H1 (cell line): ENCODE results near the gene APBA2. TPM values are rescaled to one million over a fixed set of nuclear protein-coding genes. Genes with fewer than 3 reads are reported as not detected.

ENCODE experiments used
- CTCF ChIA-PET: fragments of 300-600 bp; sonication (Branson Sonifier 250); formaldehyde crosslinking; loops from one replicate; lab custom pipeline; 2021; ENCODE audit not compliant: partially characterized antibody; lab: Charles Lee
- POLR2A ChIA-PET: fragments of 300-600 bp; sonication (Branson Sonifier 250); formaldehyde crosslinking; loops from one replicate; lab custom pipeline; 2021; ENCODE audit warnings: inconsistent platforms; ENCODE audit not compliant: partially characterized antibody; lab: Charles Lee
- DNase-seq, 2 experiments: peaks; one replicate each; pipeline versions ENCODE4 v3.0.0 to v3.0.0-alpha.2; 2010 to 2022; ENCODE audit warnings: low spot score in 2 of 2, low read depth in 1 of 2, mixed read lengths in 1 of 2
- FAIRE-seq: peaks from 2 replicates; lab custom pipeline; 2011; peaks lifted over from hg19 to GRCh38; lab: Jason Lieb, UNC
- H2AFZ ChIP-seq: 2 replicates; pipeline ENCODE4 v1.8.1; 2012; ENCODE audit warnings: low read length, inconsistent platforms
- H2AK5ac ChIP-seq: 2 replicates; pipeline ENCODE4 v1.6.1; 2013; ENCODE audit warnings: low read depth, low read length
- H2BK120ac ChIP-seq: replicated peaks from 2 replicates; pipeline ENCODE3; 2013; ENCODE audit warnings: low read depth, low read length, inconsistent platforms
- H2BK12ac ChIP-seq: 2 replicates; pipeline ENCODE4 v1.6.1; 2013; ENCODE audit warnings: low read depth, low read length
- H2BK15ac ChIP-seq: 2 replicates; pipeline ENCODE4 v1.6.1; 2013; ENCODE audit warnings: low read length
- H2BK20ac ChIP-seq: 2 replicates; pipeline ENCODE4 v1.6.1; 2013; ENCODE audit warnings: low read length
- H2BK5ac ChIP-seq: 2 replicates; pipeline ENCODE4 v1.6.1; 2013; ENCODE audit warnings: low read depth, low read length
- H3K14ac ChIP-seq: 2 replicates; pipeline ENCODE4 v1.6.1; 2013; ENCODE audit warnings: inconsistent platforms; ENCODE audit not compliant: insufficient read length
- H3K18ac ChIP-seq: 2 replicates; pipeline ENCODE4 v1.6.1; 2013; ENCODE audit warnings: low read length; ENCODE audit errors: extremely low read depth
- H3K23ac ChIP-seq: 2 replicates; pipeline ENCODE4 v1.6.1; 2013; ENCODE audit warnings: inconsistent platforms; ENCODE audit not compliant: insufficient read length
- H3K23me2 ChIP-seq: 2 replicates; pipeline ENCODE4 v1.6.1; 2013; ENCODE audit warnings: low read depth, low read length
- H3K27ac ChIP-seq: 2 replicates; pipeline ENCODE4 v1.6.1; 2011; ENCODE audit warnings: low read depth, low read length, inconsistent platforms
- H3K27me3 ChIP-seq, 4 experiments: replicated peaks in 1 of 4; 1 replicate in 1 of 4; 2 replicates in 3 of 4; pipeline versions ENCODE4 v1.6.1 to v1.8.1; 2011 to 2013; ENCODE audit warnings: low read length in 3 of 4, mild to moderate bottlenecking in 3 of 4, inconsistent platforms in 2 of 4, mixed read lengths in 2 of 4, moderate library complexity in 1 of 4; ENCODE audit not compliant: control insufficient read depth in 3 of 4, insufficient read depth in 3 of 4; ENCODE audit errors: extremely low read depth in 1 of 4
- H3K36me3 ChIP-seq, 4 experiments: 2 replicates each; pipeline versions ENCODE4 v1.6.1 to v1.8.1; 2011 to 2013; ENCODE audit warnings: mild to moderate bottlenecking in 4 of 4, low read length in 3 of 4, moderate library complexity in 2 of 4, control low read depth in 1 of 4, inconsistent platforms in 1 of 4; ENCODE audit not compliant: insufficient read depth in 4 of 4, control insufficient read depth in 2 of 4
- H3K4ac ChIP-seq: replicated peaks from 2 replicates; pipeline ENCODE3; 2013; ENCODE audit warnings: low read length, low read depth, mixed read lengths, inconsistent platforms; ENCODE audit not compliant: insufficient read length
- H3K4me1 ChIP-seq, 4 experiments: replicated peaks in 1 of 4; 1 replicate in 1 of 4; 2 replicates in 3 of 4; pipeline versions ENCODE4 v1.6.1 to v1.8.1; 2011 to 2013; ENCODE audit warnings: low read length in 3 of 4, inconsistent platforms in 2 of 4, mixed read lengths in 1 of 4; ENCODE audit not compliant: insufficient read depth in 4 of 4, control insufficient read depth in 3 of 4
- H3K4me2 ChIP-seq, 2 experiments: 2 replicates each; pipeline versions ENCODE4 v1.6.1 to v1.8.1; 2011 to 2013; ENCODE audit warnings: low read depth in 2 of 2, low read length in 2 of 2, control low read depth in 1 of 2, inconsistent platforms in 1 of 2, mild to moderate bottlenecking in 1 of 2; ENCODE audit not compliant: insufficient read depth in 1 of 2
- H3K4me3 ChIP-seq, 4 experiments: fragments of 200-600, 300-600 bp in 1 of 4; sonication (generic), shearing (Covaris generic), sonication (Bioruptor Twin) in 1 of 4; 2 replicates each; pipeline versions ENCODE4 v1.5.1 to v1.8.1; 2011 to 2016; ENCODE audit warnings: low read length in 4 of 4, low read depth in 3 of 4, control low read depth in 2 of 4, inconsistent platforms in 2 of 4, mild to moderate bottlenecking in 2 of 4, mixed read lengths in 1 of 4, moderate library complexity in 1 of 4; ENCODE audit not compliant: insufficient read depth in 2 of 4; ENCODE audit errors: extremely low read depth in 1 of 4
- H3K56ac ChIP-seq: replicated peaks from 2 replicates; pipeline ENCODE3; 2013; ENCODE audit warnings: low read depth, mild to moderate bottlenecking, mixed read lengths, low read length, inconsistent platforms; ENCODE audit not compliant: insufficient read length
- H3K79me1 ChIP-seq: 2 replicates; pipeline ENCODE4 v1.6.1; 2013; ENCODE audit warnings: low read depth, low read length, control low read depth
- H3K79me2 ChIP-seq, 2 experiments: 2 replicates each; pipeline versions ENCODE4 v1.6.1 to v1.8.1; 2012 to 2013; ENCODE audit warnings: low read length in 2 of 2, mild to moderate bottlenecking in 2 of 2, inconsistent platforms in 1 of 2; ENCODE audit not compliant: insufficient read depth in 2 of 2, control insufficient read depth in 1 of 2
- H3K9ac ChIP-seq, 4 experiments: replicated peaks in 1 of 4; 1 replicate in 1 of 4; 2 replicates in 3 of 4; pipeline versions ENCODE4 v1.6.1 to v1.8.1; 2011 to 2013; ENCODE audit warnings: low read depth in 3 of 4, low read length in 3 of 4, control low read depth in 2 of 4, mild to moderate bottlenecking in 2 of 4, moderate library complexity in 2 of 4, inconsistent platforms in 1 of 4; ENCODE audit errors: extremely low read depth in 1 of 4
- H3K9me3 ChIP-seq, 2 experiments: 2 replicates each; pipeline versions ENCODE4 v1.6.1 to v1.8.1; 2012 to 2013; ENCODE audit warnings: mild to moderate bottlenecking in 2 of 2, moderate library complexity in 2 of 2, control low read depth in 1 of 2, inconsistent platforms in 1 of 2, low read depth in 1 of 2, low read length in 1 of 2, mixed read lengths in 1 of 2; ENCODE audit not compliant: insufficient read depth in 2 of 2
- H4K20me1 ChIP-seq, 2 experiments: replicated peaks in 1 of 2; 2 replicates each; pipeline versions ENCODE3 to v1.8.1; 2011 to 2013; ENCODE audit warnings: inconsistent platforms in 2 of 2, low read length in 2 of 2, mild to moderate bottlenecking in 1 of 2; ENCODE audit not compliant: insufficient read depth in 2 of 2, control insufficient read depth in 1 of 2
- H4K5ac ChIP-seq: 2 replicates; pipeline ENCODE4 v1.6.1; 2013; ENCODE audit warnings: low read length, low read depth, mixed read lengths, inconsistent platforms; ENCODE audit not compliant: insufficient read length
- H4K8ac ChIP-seq: 2 replicates; pipeline ENCODE4 v1.8.0; 2013; ENCODE audit warnings: mild to moderate bottlenecking, moderate library complexity, low read length, inconsistent platforms; ENCODE audit not compliant: insufficient read depth; ENCODE audit errors: extremely low read depth
- H4K91ac ChIP-seq: replicated peaks from 2 replicates; pipeline ENCODE3; 2013; ENCODE audit warnings: low read length, mixed read lengths, inconsistent platforms; ENCODE audit not compliant: insufficient read length
- ASH2L ChIP-seq: fragments of 200-600, 300-600 bp; sonication (generic); IDR thresholded peaks from one replicate; pipeline ENCODE4 v1.7.1; 2017; ENCODE audit warnings: low read length
- EZH2 ChIP-seq: fragments of 200-600 bp; sonication (generic); IDR thresholded peaks from 2 replicates; pipeline ENCODE4 v1.7.1; 2012; ENCODE audit warnings: low read depth, mild to moderate bottlenecking, moderate library complexity, low read length, inconsistent platforms; ENCODE audit not compliant: severe bottlenecking
- FOSL1 ChIP-seq: IDR thresholded peaks from 2 replicates; pipeline ENCODE4 v1.6.1; 2011; ENCODE audit warnings: mild to moderate bottlenecking, low read depth, low read length, moderate library complexity; ENCODE audit not compliant: insufficient read depth
- GABPA ChIP-seq: IDR thresholded peaks from 2 replicates; pipeline ENCODE4 v1.6.1; 2011; ENCODE audit warnings: mild to moderate bottlenecking, low read length, moderate library complexity, borderline replicate concordance; ENCODE audit not compliant: insufficient read depth
- KDM5A ChIP-seq: fragments of 200-600 bp; IDR thresholded peaks from 2 replicates; pipeline ENCODE4 v1.7.1; 2012; ENCODE audit warnings: mild to moderate bottlenecking, low read length, inconsistent platforms, mixed read lengths
- PHF8 ChIP-seq: fragments of 200-600 bp; sonication (generic); conservative IDR thresholded peaks from 2 replicates; pipeline ENCODE4 v1.7.1; 2012; ENCODE audit warnings: low read depth, mild to moderate bottlenecking, inconsistent platforms, low read length, moderate library complexity
- POLR2A ChIP-seq, 2 experiments: IDR thresholded peaks; 1 replicate in 1 of 2; 2 replicates in 1 of 2; pipeline ENCODE4 v1.6.1; 2011; ENCODE audit warnings: low read depth in 2 of 2, low read length in 2 of 2, mild to moderate bottlenecking in 2 of 2; ENCODE audit errors: control extremely low read depth in 1 of 2
- POLR2AphosphoS5 ChIP-seq: IDR thresholded peaks from 2 replicates; pipeline ENCODE4 v1.6.1; 2011; ENCODE audit warnings: low read depth, low read length
- RAD21 ChIP-seq, 2 experiments: IDR thresholded peaks in 1 of 2; conservative IDR thresholded peaks in 1 of 2; 2 replicates each; pipeline ENCODE4 v1.6.1; 2011; ENCODE audit warnings: low read depth in 2 of 2, low read length in 2 of 2, improper control_type of control experiment in 1 of 2, inconsistent platforms in 1 of 2, mild to moderate bottlenecking in 1 of 2, moderate library complexity in 1 of 2
- RBBP5 ChIP-seq: IDR thresholded peaks from 2 replicates; pipeline ENCODE4 v1.7.1; 2012; ENCODE audit warnings: low read depth, mild to moderate bottlenecking, inconsistent platforms, low read length, moderate library complexity, borderline replicate concordance
- RXRA ChIP-seq: IDR thresholded peaks from 2 replicates; pipeline ENCODE4 v1.6.1; 2011; ENCODE audit warnings: low read depth, mild to moderate bottlenecking, low read length, moderate library complexity; ENCODE audit not compliant: insufficient read depth
- SP4 ChIP-seq: IDR thresholded peaks from 2 replicates; pipeline ENCODE4 v1.6.1; 2012; ENCODE audit warnings: low read length, inconsistent platforms
- SUZ12 ChIP-seq: fragments of 200-600 bp; sonication (generic); IDR thresholded peaks from 2 replicates; pipeline ENCODE4 v1.6.1; 2012; ENCODE audit warnings: mild to moderate bottlenecking, inconsistent platforms, low read length, moderate library complexity, mixed read lengths
- TEAD4 ChIP-seq: IDR thresholded peaks from 2 replicates; pipeline ENCODE4 v1.6.1; 2012; ENCODE audit warnings: low read depth, low read length, inconsistent platforms, mixed read lengths
- WGBS, 2 experiments: shearing (Covaris generic) in 1 of 2; methylation state at CpG; one replicate each; pipeline versions ENCODE4 v1.1.6 to v1.1.7; 2013 to 2015; ENCODE audit warnings: low lambda C conversion rate in 2 of 2, mixed read lengths in 2 of 2, inconsistent platforms in 1 of 2, low coverage in 1 of 2, missing lambda C conversion rate in 1 of 2; ENCODE audit not compliant: insufficient replicate concordance in 2 of 2, insufficient coverage in 1 of 2, insufficient read length in 1 of 2; ENCODE audit errors: extremely low coverage in 1 of 2, missing lambda C conversion rate in 1 of 2; 5-methylcytosine and 5-hydroxymethylcytosine counted together
- polyA plus RNA-seq, 7 experiments: library from polyadenylated mRNA; depleted of rRNA in 3 of 7; stranded (reverse) in 5 of 7; unstranded in 2 of 7; fragments of >200 nt in 5 of 7; fragments of 200-250 nt in 2 of 7; gene quantifications; 1 replicate in 5 of 7; 2 replicates in 1 of 7; 4 replicates in 1 of 7; pipeline versions ENCODE4 v1.2.1 to v1.2.3, GENCODE V29; 2011 to 2013; ENCODE audit warnings: missing spikeins in 2 of 7, mixed read lengths in 2 of 7
- total RNA-seq: library from RNA; stranded (reverse); fragmentation: NEBNext Ultra II Directional; extraction: Animal tissue kit (Norgen Biotek cat#: 25700); gene quantifications from 2 replicates; pipeline ENCODE4 v1.2.1, GENCODE V29; 2021

Gene APBA2
- total and polyA plus RNA-seq, 2 of the 8 experiments (the other 6 are each of a cell fraction or from before 2014, with no cell fraction given), result 15.5 to 19.0 TPM

- H3K56ac ChIP-seq, result no peak overlapping the region
- no peak for DNase-seq
- H2BK5ac ChIP-seq, result no peak overlapping the region
- no peak overlapping the region for H3K9ac ChIP-seq
- no peak overlapping the region for H4K8ac ChIP-seq
- no peaks in the 10 kb centered on the region for H3K36me3 ChIP-seq
- H2BK120ac ChIP-seq, result no peak overlapping the region
- no peaks in the 10 kb centered on the region for H3K9me3 ChIP-seq
- no peak overlapping the region for H3K4ac ChIP-seq
- H3K4me2 ChIP-seq, result no peak overlapping the region
- H3K23me2 ChIP-seq, result no peaks in the 10 kb centered on the region
- no peaks in the 10 kb centered on the region for H3K79me2 ChIP-seq
- H2BK12ac ChIP-seq, result 0 out of 2 replicates have a peak overlapping the region, but pooled peaks have one; percentile 50
- no peak overlapping the region for H3K4me3 ChIP-seq
- H3K4me1 ChIP-seq, result peaks cover 0 to 17% (median 6%) of the 10 kb centered on the region in 4 experiments; a peak in 5 of 7 replicates
- no peak overlapping the region for H4K91ac ChIP-seq
- CTCF ChIA-PET, result interaction anchor here (0.6 to 4.8 kb wide), 40 partner anchors 9 to 591 kb away, joined by 3 to 90 read pairs (median 5); no protein-coding TSS in a partner anchor
- WGBS, 2 experiments, result 98% methylated on average over 16 of the region's 16 CpGs; no CpG with 5 or more reads in 1 of the 2 experiments
- no peak overlapping the region for H3K27ac ChIP-seq
- H3K14ac ChIP-seq, result no peak overlapping the region
- H3K79me1 ChIP-seq, result no peaks in the 10 kb centered on the region
- H2BK15ac ChIP-seq, result no peak overlapping the region
- FAIRE-seq, result no peak
- H3K23ac ChIP-seq, result no peak overlapping the region
- no peak overlapping the region for H2BK20ac ChIP-seq
- no peak overlapping the region for H4K5ac ChIP-seq
- no peaks in the 10 kb centered on the region for H3K27me3 ChIP-seq
- H2AFZ ChIP-seq, result no peak overlapping the region
- POLR2A ChIA-PET, result interaction anchor here (1.2 kb wide), 1 partner anchor 23 kb away, joined by 3 read pairs; no protein-coding TSS in a partner anchor
- H2AK5ac ChIP-seq, result no peak overlapping the region
- H3K18ac ChIP-seq, result no peak overlapping the region
- no peaks in the 10 kb centered on the region for H4K20me1 ChIP-seq
- TF ChIP-seq RAD21 (IDR thresholded peaks at IDR 0.05 in 1 of 2, conservative IDR thresholded peaks at IDR 0.05 in 1 of 2; ENCODE audit: low read depth in 2 of 2, low read length in 2 of 2) (no peak), POLR2A (IDR thresholded peaks at IDR 0.05; ENCODE audit: control extremely low read depth in 1 of 2, low read depth in 2 of 2, low read length in 2 of 2) (no peak), FOSL1 (no peak), SUZ12 (no peak), TEAD4 (no peak), SP4 (no peak), KDM5A (no peak), POLR2AphosphoS5 (no peak), RBBP5 (no peak), GABPA (no peak), ASH2L (no peak), PHF8 (no peak), RXRA (no peak), EZH2 (no peak)
Measured at GRCh38 chr15:29101491-29101890, 215.7 kb downstream of the APBA2 start.
